Neural cell (in vitro differentiated cells): Measurements from ENCODE around the gene ZNF585A.

ENCODE experiments used
- EP300 ChIP-seq: fragments of 450-650 bp; conservative IDR thresholded peaks from 2 replicates; pipeline ENCODE4 v1.6.1; 2014; ENCODE audit warnings: antibody characterized with exemption, mild to moderate bottlenecking, moderate library complexity; ENCODE audit not compliant: poor library complexity, severe bottlenecking
- EZH2 ChIP-seq: fragments of 200-600, 300-800 bp; shearing (Covaris generic), sonication (generic); IDR thresholded peaks from 2 replicates; pipeline ENCODE4 v1.6.1; 2014; ENCODE audit warnings: antibody characterized with exemption, low read length, borderline replicate concordance, mild to moderate bottlenecking; ENCODE audit not compliant: insufficient read depth, poor library complexity, severe bottlenecking
- MXI1 ChIP-seq: fragments of 450-650 bp; conservative IDR thresholded peaks from 2 replicates; pipeline ENCODE4 v1.6.1; 2014; ENCODE audit warnings: antibody characterized with exemption, mild to moderate bottlenecking; ENCODE audit not compliant: poor library complexity, severe bottlenecking
- POLR2AphosphoS5 ChIP-seq: IDR thresholded peaks from 2 replicates; pipeline ENCODE4 v1.6.1; 2012
- RAD21 ChIP-seq: fragments of 450-650 bp; conservative IDR thresholded peaks from 2 replicates; pipeline ENCODE4 v1.6.1; 2014; ENCODE audit warnings: antibody characterized with exemption, mild to moderate bottlenecking, moderate library complexity
- REST ChIP-seq: IDR thresholded peaks from 2 replicates; pipeline ENCODE4 v1.6.1; 2012; ENCODE audit warnings: borderline replicate concordance
- SMC3 ChIP-seq: fragments of 450-650 bp; conservative IDR thresholded peaks from 2 replicates; pipeline ENCODE4 v1.6.1; 2014; ENCODE audit warnings: antibody characterized with exemption, mild to moderate bottlenecking, moderate library complexity; ENCODE audit not compliant: poor library complexity
- TAF1 ChIP-seq: IDR thresholded peaks from 2 replicates; pipeline ENCODE4 v1.6.1; 2012; ENCODE audit warnings: low read depth
- TF ChIP-seq, protein P1 (sequence below): fragments of 450-650 bp; IDR thresholded peaks from 2 replicates; pipeline ENCODE4 v1.5.1; 2014; ENCODE audit warnings: antibody characterized with exemption, mild to moderate bottlenecking, moderate library complexity; ENCODE audit not compliant: poor library complexity, severe bottlenecking

GRCh38 chr19:37217480-37217774, 44.9 kb upstream of the ZNF585A start:
- TF ChIP-seq, protein P1, sequence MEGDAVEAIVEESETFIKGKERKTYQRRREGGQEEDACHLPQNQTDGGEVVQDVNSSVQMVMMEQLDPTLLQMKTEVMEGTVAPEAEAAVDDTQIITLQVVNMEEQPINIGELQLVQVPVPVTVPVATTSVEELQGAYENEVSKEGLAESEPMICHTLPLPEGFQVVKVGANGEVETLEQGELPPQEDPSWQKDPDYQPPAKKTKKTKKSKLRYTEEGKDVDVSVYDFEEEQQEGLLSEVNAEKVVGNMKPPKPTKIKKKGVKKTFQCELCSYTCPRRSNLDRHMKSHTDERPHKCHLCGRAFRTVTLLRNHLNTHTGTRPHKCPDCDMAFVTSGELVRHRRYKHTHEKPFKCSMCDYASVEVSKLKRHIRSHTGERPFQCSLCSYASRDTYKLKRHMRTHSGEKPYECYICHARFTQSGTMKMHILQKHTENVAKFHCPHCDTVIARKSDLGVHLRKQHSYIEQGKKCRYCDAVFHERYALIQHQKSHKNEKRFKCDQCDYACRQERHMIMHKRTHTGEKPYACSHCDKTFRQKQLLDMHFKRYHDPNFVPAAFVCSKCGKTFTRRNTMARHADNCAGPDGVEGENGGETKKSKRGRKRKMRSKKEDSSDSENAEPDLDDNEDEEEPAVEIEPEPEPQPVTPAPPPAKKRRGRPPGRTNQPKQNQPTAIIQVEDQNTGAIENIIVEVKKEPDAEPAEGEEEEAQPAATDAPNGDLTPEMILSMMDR: no peak
- TF ChIP-seq EZH2 (no peak), POLR2AphosphoS5 (no peak), MXI1 (no peak), TAF1 (no peak), EP300 (no peak), SMC3 (no peak), REST (no peak), RAD21 (no peak)
